ENCODE results near the gene SLC25A22.

DNA sequence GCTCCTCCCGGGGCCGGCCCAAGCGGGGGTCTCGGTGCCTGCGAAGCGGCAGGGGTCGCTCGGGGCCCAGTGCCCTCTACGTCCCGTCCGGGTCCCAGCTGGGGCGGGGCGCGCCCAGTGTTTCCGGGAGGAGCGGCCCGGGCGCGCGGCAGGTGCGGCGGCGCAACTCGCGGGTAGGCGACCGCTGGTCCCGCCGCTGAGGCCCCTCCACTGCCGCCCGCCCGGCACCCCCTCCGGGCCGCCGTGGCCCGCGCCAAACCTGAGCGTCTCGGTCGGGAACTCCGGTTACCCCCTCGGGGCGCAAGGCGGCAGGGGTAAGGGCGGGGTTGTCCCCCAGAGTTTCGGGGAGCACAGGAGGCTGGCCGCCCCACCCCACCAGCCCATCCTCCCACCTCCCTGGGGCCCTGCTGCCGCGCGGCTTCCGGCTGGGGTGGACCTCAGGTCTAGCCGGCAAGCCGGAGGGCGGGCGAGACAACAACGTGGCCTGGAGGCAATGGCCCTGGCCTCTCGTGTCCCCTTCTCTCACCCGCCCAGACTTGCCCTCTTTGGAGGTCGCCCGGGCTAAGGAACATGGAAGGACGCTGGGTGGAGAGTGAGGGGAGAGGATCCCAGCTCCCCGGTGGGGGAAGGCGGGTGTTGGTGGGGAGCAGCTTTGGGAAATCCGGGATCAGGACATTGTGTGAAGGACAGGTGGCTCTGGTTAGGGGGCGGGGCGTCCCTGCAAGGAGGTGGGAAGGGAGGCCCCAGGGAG lies 29.2 kb upstream of the SLC25A22 start:
- TF ChIP-seq POLR2A (IDR thresholded peaks at IDR 0.05), result no peak
- TF ChIP-seq, protein P1, sequence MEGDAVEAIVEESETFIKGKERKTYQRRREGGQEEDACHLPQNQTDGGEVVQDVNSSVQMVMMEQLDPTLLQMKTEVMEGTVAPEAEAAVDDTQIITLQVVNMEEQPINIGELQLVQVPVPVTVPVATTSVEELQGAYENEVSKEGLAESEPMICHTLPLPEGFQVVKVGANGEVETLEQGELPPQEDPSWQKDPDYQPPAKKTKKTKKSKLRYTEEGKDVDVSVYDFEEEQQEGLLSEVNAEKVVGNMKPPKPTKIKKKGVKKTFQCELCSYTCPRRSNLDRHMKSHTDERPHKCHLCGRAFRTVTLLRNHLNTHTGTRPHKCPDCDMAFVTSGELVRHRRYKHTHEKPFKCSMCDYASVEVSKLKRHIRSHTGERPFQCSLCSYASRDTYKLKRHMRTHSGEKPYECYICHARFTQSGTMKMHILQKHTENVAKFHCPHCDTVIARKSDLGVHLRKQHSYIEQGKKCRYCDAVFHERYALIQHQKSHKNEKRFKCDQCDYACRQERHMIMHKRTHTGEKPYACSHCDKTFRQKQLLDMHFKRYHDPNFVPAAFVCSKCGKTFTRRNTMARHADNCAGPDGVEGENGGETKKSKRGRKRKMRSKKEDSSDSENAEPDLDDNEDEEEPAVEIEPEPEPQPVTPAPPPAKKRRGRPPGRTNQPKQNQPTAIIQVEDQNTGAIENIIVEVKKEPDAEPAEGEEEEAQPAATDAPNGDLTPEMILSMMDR (IDR thresholded peaks at IDR 0.05), result no peak

Data from prostate gland (tissue), 2 donors.